GM12891 (cell line): Measurements from ENCODE around the gene ZSWIM3.

Experiments
- PAX5 ChIP-seq: IDR thresholded peaks from 2 replicates; pipeline ENCODE4 v1.6.1; 2011; ENCODE audit warnings: low read length, moderate library complexity, mild to moderate bottlenecking; ENCODE audit not compliant: insufficient read depth, severe bottlenecking
- POLR2A ChIP-seq: IDR thresholded peaks from 2 replicates; pipeline ENCODE4 v1.6.1; 2011; ENCODE audit warnings: low read depth, low read length, control low read depth
- POLR2AphosphoS5 ChIP-seq: IDR thresholded peaks from 2 replicates; pipeline ENCODE4 v1.6.1; 2011; ENCODE audit warnings: low read depth, low read length, control low read depth
- POU2F2 ChIP-seq: IDR thresholded peaks from 2 replicates; pipeline ENCODE4 v1.6.1; 2011; ENCODE audit warnings: low read depth, mild to moderate bottlenecking, control low read depth, low read length, moderate library complexity
- SPI1 ChIP-seq: IDR thresholded peaks from 2 replicates; pipeline ENCODE4 v1.6.1; 2011; ENCODE audit warnings: low read depth, low read length, control low read depth
- TAF1 ChIP-seq: IDR thresholded peaks from 2 replicates; pipeline ENCODE4 v1.6.1; 2011; ENCODE audit warnings: low read depth, low read length, control low read depth

DNA sequence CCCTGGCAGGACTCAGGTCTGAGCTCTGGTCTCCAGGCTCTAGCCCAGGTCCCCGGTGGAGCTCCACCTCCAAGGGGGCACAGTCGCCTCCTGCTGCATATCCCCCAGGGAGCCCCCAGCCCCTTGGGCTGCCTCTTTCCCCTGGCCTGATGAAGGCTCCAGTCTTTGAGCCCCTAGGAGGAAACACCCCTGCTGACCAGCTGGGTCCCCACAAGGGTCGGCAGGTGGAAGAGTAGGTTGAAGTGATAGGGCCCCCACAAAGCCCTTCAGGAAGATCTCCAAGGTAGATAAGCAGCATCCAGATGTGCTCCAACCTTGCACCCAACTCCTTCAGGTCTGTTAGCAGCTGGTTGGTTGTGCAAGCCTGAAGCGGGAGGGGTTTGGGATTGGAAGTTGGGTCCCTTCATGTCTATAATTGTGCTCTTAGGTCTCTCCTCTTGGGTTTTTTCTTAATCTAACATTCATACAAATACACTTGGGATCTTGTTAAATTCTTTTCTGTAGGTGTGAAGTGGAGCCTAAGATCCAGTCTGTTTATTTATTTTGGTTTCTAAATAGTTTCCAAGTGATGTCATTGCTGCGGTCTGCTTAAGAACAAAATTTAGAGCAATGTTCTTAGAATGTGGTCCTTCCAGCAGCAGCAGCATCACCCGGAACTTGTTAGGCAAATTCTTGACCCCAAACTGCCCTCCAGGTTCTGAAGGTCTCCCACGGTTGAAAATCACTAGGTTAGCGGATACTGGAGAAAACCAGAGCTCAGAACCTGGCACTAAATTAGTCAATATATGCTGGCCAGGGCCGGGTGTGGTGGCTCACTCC, 39.8 kb upstream of the ZSWIM3 start:
- peak; percentile 37 for TF ChIP-seq POLR2A
- peak; percentile 76 for TF ChIP-seq POLR2AphosphoS5
- TF ChIP-seq PAX5: no peak
- no peak for TF ChIP-seq TAF1
- no peak for TF ChIP-seq POU2F2
- TF ChIP-seq SPI1: no peak
